Duodenal mucosa (tissue), 2 donors: ENCODE measurements around the gene PABPC1L.

ENCODE experiments used
- H3K27ac ChIP-seq: one replicate; pipeline ENCODE4 v1.7.0; 2013; ENCODE audit warnings: low read depth, low read length
- H3K27me3 ChIP-seq, 2 donors: one replicate each; pipeline ENCODE4 v1.7.0; 2013; ENCODE audit warnings: low read length in 2 of 2, control low read depth in 1 of 2; ENCODE audit not compliant: insufficient read depth in 2 of 2, control insufficient read depth in 1 of 2
- H3K36me3 ChIP-seq, 2 donors: one replicate each; pipeline ENCODE4 v1.7.0; 2013; ENCODE audit warnings: low read length in 2 of 2, control low read depth in 1 of 2; ENCODE audit not compliant: insufficient read depth in 2 of 2, control insufficient read depth in 1 of 2
- H3K4me1 ChIP-seq, 2 donors: one replicate each; pipeline ENCODE4 v1.7.0; 2013; ENCODE audit warnings: low read length in 2 of 2, control low read depth in 1 of 2; ENCODE audit not compliant: insufficient read depth in 2 of 2, control insufficient read depth in 1 of 2
- H3K4me3 ChIP-seq, 2 donors: one replicate each; pipeline ENCODE4 v1.7.0; 2013; ENCODE audit warnings: low read length in 2 of 2, low read depth in 1 of 2
- H3K9ac ChIP-seq, 2 donors: one replicate each; pipeline ENCODE4 v1.7.0; 2013; ENCODE audit warnings: low read length in 2 of 2, low read depth in 1 of 2
- H3K9me3 ChIP-seq, 2 donors: one replicate each; pipeline ENCODE4 v1.7.0; 2013; ENCODE audit warnings: low read length in 2 of 2, control low read depth in 1 of 2; ENCODE audit not compliant: control insufficient read depth in 1 of 2

PABPC1L gene

GRCh38 chr20:44916586-44916985 lies 6.7 kb downstream of the PABPC1L start:
- no peaks in the 10 kb centered on the region for H3K27me3 ChIP-seq
- H3K4me1 ChIP-seq, result no peaks in the 10 kb centered on the region
- no peak overlapping the region for H3K4me3 ChIP-seq
- H3K9me3 ChIP-seq, result no peaks in the 10 kb centered on the region
- peaks cover 0 to 14% of the 10 kb centered on the region in 2 donors for H3K36me3 ChIP-seq
- H3K27ac ChIP-seq, result no peak overlapping the region
- no peak overlapping the region for H3K9ac ChIP-seq

- no peaks in the 10 kb centered on the region for H3K4me1 ChIP-seq
- no peak overlapping the region for H3K27ac ChIP-seq
- no peak overlapping the region for H3K9ac ChIP-seq
- no peaks in the 10 kb centered on the region for H3K27me3 ChIP-seq
- H3K36me3 ChIP-seq, result peaks cover 0 to 13% of the 10 kb centered on the region in 2 donors
- no peak overlapping the region for H3K4me3 ChIP-seq
- H3K9me3 ChIP-seq, result no peaks in the 10 kb centered on the region
Measured at GRCh38 chr20:44917399-44917798, 7.5 kb downstream of the PABPC1L start.

- Histone ChIP-seq H3K36me3 (peaks cover 3 to 7% of the 10 kb centered on the region in 2 donors), H3K27ac (no peak overlapping the region), H3K4me1 (no peaks in the 10 kb centered on the region), H3K9me3 (no peaks in the 10 kb centered on the region), H3K9ac (no peak overlapping the region), H3K4me3 (no peak overlapping the region), H3K27me3 (no peaks in the 10 kb centered on the region)
Measured at GRCh38 chr20:44918342-44918741, 8.5 kb downstream of the PABPC1L start.

GRCh38 chr20:44918761-44919160 lies 8.9 kb downstream of the PABPC1L start:
- Histone ChIP-seq H3K27me3 (no peaks in the 10 kb centered on the region), H3K36me3 (peaks cover 3 to 7% of the 10 kb centered on the region in 2 donors), H3K9me3 (no peaks in the 10 kb centered on the region)

GRCh38 chr20:44921447-44921846 lies 11.6 kb downstream of the PABPC1L start:
- Histone ChIP-seq H3K9ac (no peak overlapping the region), H3K4me1 (no peaks in the 10 kb centered on the region), H3K4me3 (no peak overlapping the region), H3K9me3 (no peaks in the 10 kb centered on the region), H3K36me3 (peaks cover 3 to 7% of the 10 kb centered on the region in 2 donors), H3K27me3 (no peaks in the 10 kb centered on the region), H3K27ac (no peak overlapping the region)

More at GRCh38 chr20:44918761-44919160, 8.9 kb downstream of the PABPC1L start:
- H3K9ac ChIP-seq, result no peak overlapping the region
- H3K4me1 ChIP-seq, result no peaks in the 10 kb centered on the region
- no peak overlapping the region for H3K4me3 ChIP-seq
- H3K27ac ChIP-seq, result no peak overlapping the region

GRCh38 chr20:44924541-44924940 lies 14.7 kb downstream of the PABPC1L start:
- H3K4me1 ChIP-seq, result no peaks in the 10 kb centered on the region
- no peaks in the 10 kb centered on the region for H3K9me3 ChIP-seq
- H3K27ac ChIP-seq, result no peak overlapping the region
- H3K9ac ChIP-seq, result no peak overlapping the region
- H3K36me3 ChIP-seq, result peaks cover 2 to 3% of the 10 kb centered on the region in 2 donors
- no peaks in the 10 kb centered on the region for H3K27me3 ChIP-seq
- H3K4me3 ChIP-seq, result no peak overlapping the region

GRCh38 chr20:44928595-44928994 lies 18.7 kb downstream of the PABPC1L start:
- Histone ChIP-seq H3K9ac (no peak overlapping the region), H3K27ac (no peak overlapping the region), H3K36me3 (peaks cover 0 to 16% of the 10 kb centered on the region in 2 donors), H3K9me3 (no peaks in the 10 kb centered on the region), H3K4me1 (no peaks in the 10 kb centered on the region), H3K27me3 (no peaks in the 10 kb centered on the region), H3K4me3 (no peak overlapping the region)

- H3K27me3 ChIP-seq, result no peaks in the 10 kb centered on the region
- peaks cover 0 to 16% of the 10 kb centered on the region in 2 donors for H3K36me3 ChIP-seq
- H3K27ac ChIP-seq, result no peak overlapping the region
- H3K4me3 ChIP-seq, result no peak overlapping the region
- H3K9me3 ChIP-seq, result no peaks in the 10 kb centered on the region
- H3K4me1 ChIP-seq, result no peaks in the 10 kb centered on the region
- no peak overlapping the region for H3K9ac ChIP-seq
Measured at GRCh38 chr20:44930517-44931168, 20.8 kb downstream of the PABPC1L start.

GRCh38 chr20:44931911-44932310 lies 22.1 kb downstream of the PABPC1L start:
- no peak overlapping the region for H3K27ac ChIP-seq
- no peaks in the 10 kb centered on the region for H3K4me1 ChIP-seq
- H3K4me3 ChIP-seq, result no peak overlapping the region
- H3K9me3 ChIP-seq, result no peaks in the 10 kb centered on the region
- no peaks in the 10 kb centered on the region for H3K27me3 ChIP-seq
- H3K9ac ChIP-seq, result no peak overlapping the region
- H3K36me3 ChIP-seq, result peaks cover 0 to 23% of the 10 kb centered on the region in 2 donors

- Histone ChIP-seq H3K27ac (no peak overlapping the region), H3K9me3 (no peaks in the 10 kb centered on the region), H3K27me3 (no peaks in the 10 kb centered on the region), H3K9ac (no peak overlapping the region), H3K36me3 (peaks cover 0 to 27% of the 10 kb centered on the region in 2 donors), H3K4me1 (no peaks in the 10 kb centered on the region), H3K4me3 (no peak overlapping the region)
Measured at GRCh38 chr20:44932916-44933315, 23.1 kb downstream of the PABPC1L start.
